Medulla oblongata (tissue), 1 donor: ENCODE measurements around the gene SMG7.

Experiments used
- DNase-seq: peaks from one replicate; pipeline ENCODE4 v3.0.0-alpha.2; 2015; ENCODE audit errors: extremely low spot score

The SMG7 gene

DNA sequence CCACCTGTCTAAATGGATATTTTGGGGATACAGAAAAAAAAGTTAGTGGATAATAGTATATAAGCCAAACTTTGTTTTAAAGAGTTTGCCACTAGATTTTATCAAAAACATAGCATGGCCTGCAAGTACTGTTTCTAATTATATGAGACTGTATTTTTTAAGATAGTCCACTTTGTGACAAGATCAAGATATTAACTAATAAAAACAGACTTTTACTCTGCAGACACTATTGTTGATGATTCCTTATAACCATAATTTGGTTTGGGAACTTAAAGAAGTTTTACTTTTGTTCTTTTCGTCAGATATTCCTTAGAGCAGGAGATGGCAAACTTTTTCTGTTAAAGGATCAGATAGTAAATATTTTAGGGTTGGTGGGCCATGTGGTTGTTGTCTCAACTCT lies 36.4 kb downstream of the SMG7 start:
- DNase-seq, result no peak

DNA sequence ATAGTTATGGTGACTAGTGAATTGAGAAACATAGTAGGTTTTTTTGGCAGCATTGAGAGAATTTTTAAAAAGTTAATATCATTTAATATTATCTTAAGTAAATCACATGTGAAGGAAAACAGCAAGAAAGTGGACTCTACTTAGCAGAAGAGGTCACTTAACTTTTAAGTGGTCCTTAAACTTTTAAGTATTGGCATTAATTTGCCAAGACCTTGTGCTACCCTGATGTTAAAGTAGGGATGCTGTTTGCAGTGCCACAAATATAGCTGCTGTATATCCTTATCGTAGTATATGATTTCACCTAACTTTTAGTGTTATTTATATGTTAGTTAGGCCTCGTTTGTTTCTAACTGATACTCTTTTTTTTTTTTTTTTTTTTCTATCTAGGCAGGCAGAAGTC lies 40.2 kb downstream of the SMG7 start:
- DNase-seq, result no peak

DNA sequence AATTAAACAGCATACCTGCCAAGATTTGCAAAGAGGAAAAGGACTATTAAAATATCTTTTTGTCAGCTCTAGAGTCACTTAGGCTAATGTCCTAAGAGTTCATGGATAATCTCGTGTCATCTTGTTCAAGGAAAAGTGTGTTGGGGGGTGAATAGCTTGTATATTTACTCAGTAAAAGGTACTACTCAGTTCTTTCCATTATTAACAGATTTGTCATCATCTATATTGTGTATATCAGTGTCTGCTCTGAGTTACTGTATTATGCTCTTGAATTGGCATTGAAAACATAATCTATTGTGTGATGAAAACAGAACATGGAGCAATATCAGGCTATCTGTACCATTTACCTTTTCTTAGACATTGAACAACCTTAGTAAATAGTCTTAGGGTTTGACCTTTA lies 41.9 kb downstream of the SMG7 start:
- no peak for DNase-seq

DNA sequence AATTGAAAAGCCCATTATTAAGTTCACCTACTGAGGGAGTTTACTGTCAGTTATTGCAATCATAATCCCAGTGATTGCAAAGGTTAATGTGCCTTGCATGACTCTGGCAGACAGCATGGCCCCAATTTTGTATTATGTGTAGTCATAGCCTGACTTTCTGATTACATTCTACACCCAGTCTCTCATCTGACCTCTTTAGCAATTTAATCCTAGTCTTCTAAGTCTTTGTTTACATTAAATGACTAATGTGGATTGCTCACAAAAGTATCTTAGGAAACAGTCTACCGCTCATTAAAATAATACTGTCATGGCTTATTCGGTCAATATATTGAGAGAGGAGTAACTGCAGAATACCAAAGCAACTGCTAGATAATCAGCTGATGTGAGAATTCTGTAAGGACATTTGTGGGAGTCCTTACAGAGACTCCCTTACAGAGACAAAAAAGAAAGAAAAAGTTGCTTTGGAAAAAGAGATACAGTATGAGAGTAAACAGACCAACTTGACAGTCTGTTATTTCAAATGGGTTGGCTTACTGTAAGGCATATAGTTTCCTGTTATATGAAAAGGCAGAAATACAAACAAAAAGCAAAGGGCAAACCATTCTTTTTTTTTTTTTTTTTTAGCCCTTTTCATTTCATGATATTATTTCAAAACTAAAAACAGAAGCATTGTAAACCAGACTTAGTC lies 42.8 kb downstream of the SMG7 start:
- DNase-seq, result no peak

DNA sequence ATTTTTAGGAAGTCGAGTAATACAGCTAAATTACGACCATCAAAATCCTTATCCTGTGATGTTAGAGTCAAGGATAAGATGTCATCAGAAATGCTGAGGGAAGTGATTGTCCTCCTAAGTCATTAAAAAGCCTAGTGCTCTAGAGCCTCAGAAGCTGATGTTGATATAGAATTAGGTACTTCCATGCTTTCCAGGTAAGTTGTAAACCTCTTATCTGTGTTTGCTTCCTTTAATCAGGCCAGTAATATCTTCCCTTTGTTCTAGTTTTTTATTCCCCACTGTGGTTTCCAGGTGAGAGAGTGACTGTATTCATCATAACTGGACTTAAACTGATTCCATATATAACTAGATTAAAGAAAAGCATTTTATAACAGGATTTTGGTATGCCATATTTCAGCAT lies 44.4 kb downstream of the SMG7 start:
- no peak for DNase-seq

DNA sequence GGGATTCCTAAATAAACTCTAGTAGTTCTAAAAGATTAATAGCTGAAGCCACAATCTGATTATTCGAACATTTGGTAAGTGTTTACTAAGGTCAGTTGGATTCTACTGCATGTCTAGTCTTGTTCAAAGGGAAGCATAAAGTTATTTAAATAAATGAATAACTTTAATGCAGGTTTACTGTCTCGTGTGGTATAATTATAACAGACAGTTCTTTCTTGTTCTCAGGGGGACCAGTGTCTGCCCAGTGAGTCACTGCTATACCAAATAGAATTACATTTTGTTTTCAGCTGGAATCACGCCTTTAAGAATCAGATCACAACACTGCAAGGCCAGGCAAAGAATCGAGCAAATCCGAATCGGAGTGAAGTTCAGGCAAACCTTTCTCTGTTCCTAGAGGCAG lies 45.1 kb downstream of the SMG7 start:
- no peak for DNase-seq

DNA sequence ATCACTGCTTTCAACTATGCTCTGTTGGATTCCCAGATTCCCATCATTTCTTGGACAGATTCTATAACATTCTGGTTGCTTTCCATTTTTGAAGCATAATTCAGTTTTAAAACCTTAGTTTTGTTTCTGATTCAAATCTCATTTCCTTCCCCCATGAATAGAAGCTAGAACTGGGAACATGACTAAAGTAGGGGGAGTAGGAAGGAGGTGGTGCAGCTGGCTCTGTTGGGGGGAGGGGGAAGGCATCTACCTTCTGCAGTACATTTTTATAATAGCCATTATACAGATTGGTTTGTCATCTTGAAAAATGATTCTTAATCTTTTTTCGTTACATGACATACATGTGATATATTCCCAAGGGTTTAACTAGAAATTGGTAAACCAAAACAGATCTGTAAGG lies 48.1 kb downstream of the SMG7 start:
- DNase-seq, result no peak

DNA sequence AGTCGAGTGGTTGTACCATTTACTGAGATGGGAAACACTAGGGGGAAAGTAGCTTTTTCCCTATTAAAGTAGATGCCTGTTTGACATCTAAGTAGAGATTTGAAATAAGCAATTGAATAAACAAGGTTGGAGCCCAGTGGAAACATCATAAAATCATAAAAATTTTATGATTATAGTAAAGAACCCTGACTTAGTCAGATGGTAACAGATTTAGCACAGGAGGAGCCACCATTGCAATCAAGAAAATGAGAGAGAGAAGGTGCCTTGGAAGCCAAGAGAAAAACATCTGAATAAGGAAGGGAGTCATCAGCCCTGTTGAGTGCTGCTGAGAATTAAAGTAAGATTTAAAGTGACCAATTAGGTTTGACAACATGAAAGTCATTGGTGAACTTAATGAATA lies 49.8 kb downstream of the SMG7 start:
- no peak for DNase-seq

DNA sequence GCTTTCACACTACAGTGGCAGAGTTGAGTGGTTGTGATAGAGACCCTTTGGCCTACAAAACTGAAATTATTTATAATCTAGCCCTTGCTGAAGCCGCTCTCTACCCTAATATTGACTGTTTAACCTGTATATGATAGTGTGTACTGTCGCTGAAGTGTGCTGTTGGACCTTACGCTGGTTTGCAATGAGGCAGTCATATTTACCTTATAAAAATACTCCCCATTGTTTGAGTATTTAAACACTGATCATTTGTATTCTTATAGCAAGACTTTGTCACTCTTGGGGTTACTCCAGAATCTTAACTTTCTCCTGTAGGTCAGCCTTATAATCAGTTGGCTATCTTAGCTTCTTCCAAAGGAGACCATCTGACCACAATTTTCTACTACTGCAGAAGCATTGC lies 56.3 kb downstream of the SMG7 start:
- DNase-seq, result no peak

DNA sequence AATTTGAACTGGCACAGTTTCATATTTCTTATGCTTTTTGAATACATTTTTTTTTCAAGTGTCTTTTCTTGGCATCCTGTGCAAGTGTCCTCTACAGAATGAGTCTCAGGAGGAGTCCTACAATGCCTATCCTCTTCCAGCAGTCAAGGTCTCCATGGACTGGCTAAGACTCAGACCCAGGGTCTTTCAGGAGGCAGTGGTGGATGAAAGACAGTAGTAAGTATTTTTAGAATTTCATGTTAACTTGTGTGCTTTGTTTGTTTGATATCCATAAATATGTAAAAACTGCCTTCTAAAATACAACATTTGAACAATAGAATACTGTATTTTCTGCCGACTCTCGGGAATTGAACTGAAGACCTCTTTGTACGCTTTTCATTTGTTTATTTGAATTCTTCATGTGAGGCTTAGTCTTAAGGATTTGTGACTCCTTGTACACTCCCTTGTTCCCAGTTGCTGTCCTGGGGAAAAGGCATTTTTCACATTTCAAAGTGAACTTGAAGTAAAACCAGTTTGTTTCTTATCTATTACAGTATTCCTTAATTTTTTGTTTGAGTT lies 61.4 kb downstream of the SMG7 start:
- DNase-seq, result no peak

DNA sequence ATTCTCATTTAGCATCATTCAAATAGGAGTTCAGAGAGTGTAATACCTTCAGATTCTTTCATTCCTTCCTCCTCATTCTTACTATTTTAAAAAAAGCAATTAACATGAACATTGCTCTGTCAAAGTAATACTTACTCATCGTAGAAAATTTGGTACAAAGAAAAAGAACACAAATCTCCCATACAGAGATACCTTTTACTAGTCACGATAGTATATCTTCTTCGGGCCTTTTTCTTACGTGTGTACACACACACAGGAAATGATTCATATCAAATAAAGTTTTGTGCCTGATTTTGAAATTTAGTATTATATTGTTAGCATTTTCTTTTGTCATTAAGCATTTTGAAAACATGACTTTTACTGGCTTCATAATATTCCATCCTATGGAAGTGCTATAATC lies 65.1 kb downstream of the SMG7 start:
- DNase-seq, result no peak

DNA sequence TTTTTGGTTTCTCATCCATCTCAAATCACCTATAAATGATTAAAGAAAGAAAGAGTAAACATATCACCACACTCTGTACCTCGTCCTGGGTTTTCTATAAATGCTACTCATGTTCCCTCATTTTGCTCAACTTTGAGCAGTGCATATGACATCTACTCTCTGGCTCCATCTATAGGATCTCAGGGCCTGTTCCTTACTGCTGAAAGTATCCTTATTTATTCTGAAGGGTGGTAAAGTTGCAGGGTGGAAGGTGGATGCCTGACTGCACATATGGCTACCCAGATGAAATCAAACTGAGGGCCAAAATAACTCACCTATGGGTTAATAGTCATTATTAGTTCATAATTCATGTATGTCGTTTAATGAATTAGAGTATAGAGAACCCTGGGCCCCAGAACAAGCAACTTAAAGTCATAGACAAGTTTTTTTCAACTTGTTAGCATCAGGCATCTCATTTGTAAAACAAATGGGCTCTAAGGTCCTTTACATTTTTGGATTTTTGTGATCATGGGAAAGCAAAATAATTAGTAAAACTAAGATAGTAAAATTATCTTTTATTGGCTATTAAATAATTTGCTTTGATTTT lies 71.4 kb downstream of the SMG7 start:
- DNase-seq, result peak; percentile 66

DNA sequence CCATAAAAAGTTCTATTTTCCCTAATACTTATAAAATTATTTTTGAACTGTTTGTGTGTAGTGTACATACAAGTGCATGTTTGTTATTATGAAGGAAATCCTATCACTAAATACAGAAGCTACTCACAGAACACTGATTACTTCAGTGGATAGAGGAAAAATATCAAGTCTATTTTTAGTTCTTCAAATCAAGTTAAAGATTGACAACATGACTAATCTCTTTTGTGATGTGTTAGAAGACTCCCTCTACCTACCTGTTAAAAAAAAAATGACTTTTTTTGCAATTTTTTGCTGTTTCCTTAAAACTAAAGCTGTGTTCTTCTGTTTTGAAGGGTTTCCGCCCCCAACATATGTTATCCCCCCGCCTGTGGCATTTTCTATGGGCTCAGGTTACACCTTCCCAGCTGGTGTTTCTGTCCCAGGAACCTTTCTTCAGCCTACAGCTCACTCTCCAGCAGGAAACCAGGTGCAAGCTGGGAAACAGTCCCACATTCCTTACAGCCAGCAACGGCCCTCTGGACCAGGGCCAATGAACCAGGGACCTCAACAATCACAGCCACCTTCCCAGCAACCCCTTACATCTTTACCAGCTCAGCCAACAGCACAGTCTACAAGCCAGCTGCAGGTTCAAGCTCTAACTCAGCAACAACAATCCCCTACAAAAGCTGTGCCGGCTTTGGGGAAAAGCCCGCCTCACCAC lies 72.4 kb downstream of the SMG7 start:
- no peak for DNase-seq

DNA sequence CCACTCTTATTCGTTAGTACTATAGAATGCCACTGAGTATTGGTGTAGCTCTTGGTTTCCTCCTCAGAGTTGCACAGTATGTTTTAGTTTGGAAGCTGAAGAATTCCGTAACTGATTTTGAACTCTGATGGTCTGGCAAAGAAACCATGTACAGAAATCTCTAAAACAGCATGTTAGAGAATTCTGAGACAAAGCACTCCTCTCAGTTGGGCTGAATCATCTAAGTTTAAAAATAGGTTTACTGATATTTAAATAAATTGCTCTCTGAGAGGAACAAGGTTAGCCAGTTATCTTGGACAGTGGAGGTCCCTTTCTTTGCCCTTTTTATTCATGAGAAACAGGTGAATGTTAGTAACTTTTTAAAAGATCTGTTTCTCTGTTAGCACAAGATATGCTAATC lies 74.1 kb downstream of the SMG7 start:
- DNase-seq, result no peak

DNA sequence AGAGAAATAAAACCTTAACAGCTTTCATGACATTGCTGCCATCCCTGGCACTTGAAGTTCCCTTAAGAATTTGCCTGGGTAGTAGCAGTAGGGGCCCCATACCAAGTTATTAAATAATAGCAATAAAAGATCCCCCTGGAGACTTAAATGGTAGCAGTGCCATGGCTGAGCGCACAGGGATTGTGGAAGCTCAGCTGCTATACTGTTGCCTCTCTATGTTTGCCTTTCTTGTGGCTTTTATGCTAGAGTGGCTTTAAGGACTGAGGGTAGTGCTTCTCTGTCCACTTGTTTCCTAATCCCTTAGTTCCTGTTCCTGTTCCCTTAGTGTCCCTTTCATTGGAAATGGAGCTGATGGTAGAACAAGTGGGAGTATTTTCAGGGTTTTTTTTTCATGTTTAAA lies 75.8 kb downstream of the SMG7 start:
- no peak for DNase-seq

DNA sequence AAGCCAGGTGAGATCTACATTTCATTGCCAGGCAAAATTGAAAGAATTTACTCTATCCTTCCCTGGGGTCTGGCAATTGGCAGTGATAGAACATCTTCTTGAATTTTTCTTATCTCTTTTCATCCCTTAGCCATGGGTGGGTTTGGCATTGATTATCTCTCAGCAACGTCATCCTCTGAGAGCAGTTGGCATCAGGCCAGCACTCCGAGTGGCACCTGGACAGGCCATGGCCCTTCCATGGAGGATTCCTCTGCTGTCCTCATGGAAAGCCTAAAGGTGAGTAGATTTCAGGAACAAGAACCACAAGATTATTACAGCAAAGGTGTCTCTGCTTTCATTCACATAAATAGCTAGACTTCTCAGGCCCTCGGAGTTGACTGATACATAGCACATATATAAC lies 78.6 kb downstream of the SMG7 start:
- no peak for DNase-seq

DNA sequence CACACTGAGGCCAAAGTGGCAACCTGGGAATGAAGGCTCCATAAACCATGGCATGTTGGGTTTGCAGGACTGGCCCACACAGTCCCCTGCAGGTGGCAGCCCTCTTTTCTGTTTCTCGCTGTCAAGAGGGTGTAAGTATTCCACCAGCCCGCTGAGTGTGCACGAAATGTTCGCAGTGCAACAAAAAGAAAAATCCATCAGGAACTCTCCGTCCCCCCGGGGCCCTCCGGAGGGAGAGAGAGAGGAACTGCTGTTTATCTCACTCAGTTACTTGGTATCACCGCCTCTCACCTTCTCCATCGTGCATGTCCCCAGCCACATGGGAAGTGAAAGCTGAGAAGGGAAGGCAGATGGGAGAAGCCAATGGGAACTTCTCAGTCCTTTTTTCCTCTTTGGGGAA lies 79.6 kb downstream of the SMG7 start:
- no peak for DNase-seq

DNA sequence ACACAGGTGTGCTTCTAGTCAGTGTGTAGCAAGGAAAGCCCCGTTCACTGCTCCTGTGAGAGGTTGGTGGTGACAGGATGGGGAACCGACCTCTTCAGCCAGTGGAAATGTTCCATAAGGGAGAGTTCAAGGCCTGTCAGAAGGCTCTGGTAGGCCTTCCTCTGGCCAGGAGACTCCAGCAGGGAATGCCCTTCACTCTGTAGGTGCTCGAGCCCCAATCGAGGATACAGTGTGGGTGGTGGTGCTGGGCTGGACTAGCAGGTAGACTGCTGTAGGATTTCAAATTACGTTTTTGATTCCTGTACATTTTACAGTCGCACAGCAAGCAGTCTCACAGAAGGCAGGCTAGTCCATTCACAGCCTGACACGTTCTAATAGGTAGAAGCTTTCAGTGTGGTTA lies 80.1 kb downstream of the SMG7 start:
- no peak for DNase-seq

DNA sequence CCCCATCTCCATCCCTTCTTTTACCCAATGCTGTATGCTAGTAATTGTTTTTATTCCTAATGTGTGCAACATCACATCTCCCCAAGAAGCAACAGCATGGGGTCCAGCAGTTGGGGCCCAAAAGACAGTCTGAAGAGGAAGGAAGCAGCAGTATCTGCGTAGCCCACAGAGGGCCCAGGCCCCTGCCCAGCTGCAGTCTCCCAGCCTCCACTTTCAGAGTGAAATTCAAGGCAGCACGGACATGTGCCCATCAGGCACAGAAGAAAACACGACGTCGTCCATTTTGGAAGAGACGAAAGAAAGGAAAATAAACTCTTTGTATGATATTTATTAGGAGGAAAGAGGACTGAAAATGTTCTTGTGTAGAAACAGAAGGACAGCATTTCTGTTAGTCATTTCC lies 80.6 kb downstream of the SMG7 start:
- no peak for DNase-seq

DNA sequence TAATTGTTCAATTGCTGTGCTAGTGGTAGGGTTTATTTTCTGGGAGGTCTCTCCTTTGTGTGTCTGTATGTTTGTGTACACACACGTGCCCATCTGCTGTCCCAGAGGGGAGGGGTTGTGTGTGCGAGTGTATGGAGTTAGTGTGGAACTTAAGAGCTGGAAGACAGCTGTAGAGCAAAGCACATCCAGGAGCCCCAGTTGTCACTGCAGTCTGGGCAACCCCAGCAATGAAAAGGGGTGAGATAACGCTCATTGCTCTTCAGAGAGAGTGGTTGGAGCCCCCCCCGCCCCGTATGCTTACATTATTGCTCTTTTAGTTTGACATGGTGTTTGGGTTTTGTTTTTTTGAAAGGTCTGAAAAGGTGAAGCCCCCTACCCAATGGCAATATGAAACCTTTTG lies 81.0 kb downstream of the SMG7 start:
- DNase-seq, result no peak

DNA sequence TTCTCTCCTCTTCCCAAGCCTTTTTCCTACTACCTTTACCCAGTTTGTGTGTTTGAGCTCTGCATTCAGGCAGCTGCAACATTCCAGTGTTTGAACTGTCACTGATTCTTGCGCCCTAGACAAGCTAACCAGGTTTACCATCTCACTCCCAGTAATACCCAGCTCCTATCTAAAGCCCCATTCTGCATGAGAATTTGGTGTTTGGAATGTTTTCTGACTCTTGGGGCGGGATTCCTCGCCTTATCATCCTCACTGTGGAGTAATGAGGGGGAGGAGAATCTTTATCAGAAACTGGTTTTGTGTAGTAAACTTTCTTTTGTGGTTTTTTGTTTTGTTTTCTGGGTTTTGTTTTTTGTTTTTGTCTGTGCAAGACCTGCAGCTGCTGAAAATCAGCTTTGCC lies 81.5 kb downstream of the SMG7 start:
- DNase-seq, result no peak

DNA sequence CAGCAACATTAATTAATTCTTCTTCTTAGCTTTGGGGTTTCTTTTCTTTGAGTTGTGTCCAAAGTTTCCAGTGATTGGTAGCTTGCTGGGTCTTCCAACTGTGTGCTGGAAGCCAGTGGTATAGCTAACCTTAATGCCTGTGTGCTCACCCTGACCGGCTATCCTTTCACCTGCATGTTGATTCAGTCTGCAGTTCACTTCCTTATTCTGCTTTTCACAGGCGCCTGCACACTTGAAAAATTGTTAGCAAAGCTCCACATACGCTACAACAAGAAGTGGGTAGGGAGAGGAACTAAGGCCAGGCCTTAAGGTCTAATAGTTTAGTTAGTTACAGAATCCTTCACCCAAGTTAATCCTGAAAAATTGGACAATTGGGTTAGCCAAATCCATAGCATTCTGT lies 82.3 kb downstream of the SMG7 start:
- no peak for DNase-seq

DNA sequence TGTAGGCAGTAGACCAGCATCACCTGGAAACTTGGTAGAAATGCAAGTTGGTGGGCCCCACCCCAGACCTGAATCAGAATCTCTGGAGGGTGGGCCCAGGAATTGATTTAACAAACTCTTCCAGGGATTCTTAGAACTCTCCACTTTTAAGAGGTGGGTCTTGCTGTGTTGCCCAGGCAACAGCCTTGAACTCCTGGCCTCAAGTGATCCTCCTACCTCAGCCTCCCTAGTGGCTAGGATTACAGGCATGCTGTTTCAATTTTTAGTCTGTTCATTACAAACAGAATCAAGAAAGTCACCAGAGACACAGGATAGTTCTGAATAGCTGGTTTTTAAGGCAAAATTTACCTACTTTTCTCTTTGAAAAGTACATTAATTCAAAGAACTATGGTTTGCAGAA lies 86.8 kb downstream of the SMG7 start:
- DNase-seq, result no peak
